WTC11 (cell line): ENCODE results near the gene HAND2.

ENCODE experiments used
- ATF1 ChIP-seq: sonication (generic); formaldehyde crosslinking; IDR thresholded peaks from 2 replicates; pipeline ENCODE4 v1.8.1; 2023; ENCODE audit warnings: mild to moderate bottlenecking, moderate library complexity, missing genetic modification reagents
- CTCF ChIP-seq: fragments of 200-600 bp; IDR thresholded peaks from 2 replicates; pipeline ENCODE4 v1.8.0; 2022; ENCODE audit warnings: antibody characterized with exemption
- E2F5 ChIP-seq: sonication (generic); formaldehyde crosslinking; IDR thresholded peaks from 2 replicates; pipeline ENCODE4 v1.8.1; 2022; ENCODE audit warnings: mild to moderate bottlenecking, moderate library complexity, missing genetic modification reagents
- TCF7 ChIP-seq: sonication (generic); formaldehyde crosslinking; IDR thresholded peaks from 2 replicates; pipeline ENCODE4 v1.8.0; 2022; ENCODE audit warnings: mild to moderate bottlenecking, low read depth, missing genetic modification reagents, moderate library complexity
- ZNF512 ChIP-seq: sonication (generic); formaldehyde crosslinking; IDR thresholded peaks from 2 replicates; pipeline ENCODE4 v1.8.1; 2022; ENCODE audit warnings: missing genetic modification reagents, borderline replicate concordance
- TF ChIP-seq, protein P1 (sequence below): sonication (generic); formaldehyde crosslinking; conservative IDR thresholded peaks from 2 replicates; pipeline ENCODE4 v1.8.1; 2022; ENCODE audit warnings: mild to moderate bottlenecking, missing genetic modification reagents

- TF ChIP-seq CTCF = no peak
- no peak for TF ChIP-seq ZNF512 (CRISPR knock-in tag)
- TF ChIP-seq ATF1 (CRISPR knock-in tag) = no peak
- TF ChIP-seq E2F5 (CRISPR knock-in tag) = no peak
- TF ChIP-seq, protein P1, sequence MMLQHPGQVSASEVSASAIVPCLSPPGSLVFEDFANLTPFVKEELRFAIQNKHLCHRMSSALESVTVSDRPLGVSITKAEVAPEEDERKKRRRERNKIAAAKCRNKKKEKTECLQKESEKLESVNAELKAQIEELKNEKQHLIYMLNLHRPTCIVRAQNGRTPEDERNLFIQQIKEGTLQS (CRISPR knock-in tag) = no peak
- TF ChIP-seq TCF7 (CRISPR knock-in tag) = no peak
Observed at GRCh38 chr4:173537613-173538147, 7.7 kb upstream of the HAND2 start.
